ENCODE data around the gene TMEM209. TPM values are rescaled to one million over a fixed set of nuclear protein-coding genes. Genes with fewer than 3 reads are reported as not detected.

Gene TMEM209
- total and polyA plus RNA-seq, 12 donors: 5.9 to 14.7 (median 12.5) TPM

DNA sequence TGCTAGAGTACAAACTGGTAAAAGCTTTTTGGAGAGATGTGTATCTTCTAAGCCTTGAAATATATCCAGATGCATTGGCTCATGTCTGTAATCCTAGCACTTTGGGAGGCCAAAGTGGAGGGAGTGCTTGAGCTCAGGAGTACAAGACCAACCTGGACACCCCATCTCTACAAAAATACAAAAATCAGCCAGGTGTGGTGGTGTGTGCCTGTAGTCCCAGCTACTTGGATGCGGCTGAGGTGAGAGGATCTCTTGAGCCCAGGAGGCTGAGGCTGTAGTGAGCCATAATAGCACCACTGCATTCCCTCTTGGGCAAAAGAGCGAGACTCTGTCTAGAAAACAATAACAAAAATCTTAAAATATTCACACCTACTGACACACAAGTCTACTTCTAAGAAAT, 25.6 kb downstream of the TMEM209 start:
- H3K4me1 ChIP-seq: no peaks in the 10 kb centered on the region
- DNase-seq (no peak), ATAC-seq (no peak)
- peaks cover 0 to 100% (median 44%) of the 10 kb centered on the region in 9 donors for H3K36me3 ChIP-seq
- H3K27me3 ChIP-seq: no peaks in the 10 kb centered on the region
- 97 to 100% methylated on average over 2 of the region's 2 CpGs for WGBS, 2 donors
- intact Hi-C loops (cut with DNase I): no loop called here
- no peak overlapping the region for H3K4me3 ChIP-seq
- TF ChIP-seq CTCF (IDR thresholded peaks at IDR 0.05): no peak
- H3K27ac ChIP-seq: no peak overlapping the region
- no peaks in the 10 kb centered on the region for H3K9me3 ChIP-seq

GRCh38 chr7:130178251-130178650, 27.0 kb downstream of the TMEM209 start:
- ATAC-seq: no peak
- Histone ChIP-seq H3K9me3 (no peaks in the 10 kb centered on the region), H3K27me3 (no peaks in the 10 kb centered on the region), H3K4me1 (no peaks in the 10 kb centered on the region), H3K27ac (no peak overlapping the region), H3K4me3 (no peak overlapping the region), H3K36me3 (peaks cover 0 to 100% (median 37%) of the 10 kb centered on the region in 9 donors)
- 90 to 92% methylated on average over 4 of the region's 4 CpGs for WGBS, 2 donors
- no peak for DNase-seq
- intact Hi-C loops (cut with DNase I): no loop called here
- TF ChIP-seq CTCF (IDR thresholded peaks at IDR 0.05): no peak

- Histone ChIP-seq H3K36me3 (peaks cover 0 to 100% (median 37%) of the 10 kb centered on the region in 9 donors), H3K4me1 (no peaks in the 10 kb centered on the region), H3K4me3 (no peak overlapping the region), H3K27ac (no peak overlapping the region), H3K27me3 (no peaks in the 10 kb centered on the region), H3K9me3 (no peaks in the 10 kb centered on the region)
- TF ChIP-seq CTCF (IDR thresholded peaks at IDR 0.05): no peak
- DNase-seq: no peak
- intact Hi-C loops (cut with DNase I): no loop called here
- ATAC-seq: no peak
- WGBS, 2 donors: 92 to 94% methylated on average over 4 of the region's 4 CpGs
Observed at GRCh38 chr7:130174237-130174959, 30.8 kb downstream of the TMEM209 start.

DNA sequence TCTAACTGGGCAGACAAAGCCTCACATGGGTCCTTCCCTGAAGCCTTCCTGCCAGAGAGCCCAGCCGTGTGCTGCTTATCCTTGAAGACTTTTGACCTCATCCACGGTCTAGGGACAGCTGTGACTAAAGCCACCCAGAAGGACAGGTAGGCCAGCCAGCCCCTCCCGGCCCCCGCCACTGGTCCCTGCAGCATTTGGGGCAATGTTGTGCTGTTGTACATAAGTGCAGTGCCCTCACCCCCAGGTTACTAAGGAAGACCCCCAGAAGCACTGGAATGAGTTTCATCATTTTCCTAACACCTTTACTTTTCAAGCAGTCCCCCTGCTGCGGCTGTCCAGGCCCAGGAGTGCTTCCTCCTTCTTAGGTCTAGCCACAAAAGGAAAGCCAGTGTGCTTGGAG, 43.0 kb downstream of the TMEM209 start:
- Histone ChIP-seq H3K9me3 (peaks cover 0 to 17% (median 0%) of the 10 kb centered on the region in 11 donors), H3K27ac (no peak overlapping the region), H3K4me3 (no peak overlapping the region), H3K4me1 (no peaks in the 10 kb centered on the region), H3K36me3 (peaks cover 0 to 86% (median 24%) of the 10 kb centered on the region in 9 donors), H3K27me3 (no peaks in the 10 kb centered on the region)
- 94 to 95% methylated on average over 5 of the region's 5 CpGs for WGBS, 2 donors
- TF ChIP-seq CTCF (IDR thresholded peaks at IDR 0.05): no peak
- ATAC-seq (no peak), DNase-seq (no peak)
- intact Hi-C loops (cut with DNase I): no loop called here
